Neutrophil (primary cell): Measurements from ENCODE around the gene LTV1.

ENCODE experiments used
- H3K27ac ChIP-seq: fragments of 200-600 bp; sonication (generic); 2 replicates; pipeline ENCODE4 v1.5.1; 2016; ENCODE audit warnings: mild to moderate bottlenecking, moderate library complexity
- H3K27me3 ChIP-seq: fragments of 200-600 bp; sonication (generic); 2 replicates; pipeline ENCODE4 v1.6.0; 2016; ENCODE audit warnings: mild to moderate bottlenecking
- H3K36me3 ChIP-seq: fragments of 200-600 bp; sonication (generic); 2 replicates; pipeline ENCODE4 v1.5.1; 2017
- H3K4me1 ChIP-seq, 2 experiments: fragments of 200-600 bp in 1 of 2; sonication (generic) in 1 of 2; 1 replicate in 1 of 2; 2 replicates in 1 of 2; pipeline versions ENCODE4 v1.5.1 to v1.6.1; 2013 to 2016; ENCODE audit warnings: low read depth in 1 of 2, low read length in 1 of 2, mild to moderate bottlenecking in 1 of 2, moderate library complexity in 1 of 2; ENCODE audit not compliant: control insufficient read depth in 1 of 2, insufficient read depth in 1 of 2
- H3K4me3 ChIP-seq, 2 experiments: fragments of 200-600 bp in 1 of 2; sonication (generic) in 1 of 2; 1 replicate in 1 of 2; 2 replicates in 1 of 2; pipeline ENCODE4 v1.5.1; 2013 to 2016; ENCODE audit warnings: low read depth in 1 of 2, low read length in 1 of 2, mild to moderate bottlenecking in 1 of 2, moderate library complexity in 1 of 2
- H3K9me3 ChIP-seq: fragments of 200-600 bp; sonication (generic); 2 replicates; pipeline ENCODE4 v1.5.1; 2016
- TF ChIP-seq, protein P1 (sequence below): fragments of 200-600 bp; sonication (generic); IDR thresholded peaks from 2 replicates; pipeline ENCODE4 v1.5.1; 2016; ENCODE audit warnings: antibody characterized with exemption

The LTV1 gene

DNA sequence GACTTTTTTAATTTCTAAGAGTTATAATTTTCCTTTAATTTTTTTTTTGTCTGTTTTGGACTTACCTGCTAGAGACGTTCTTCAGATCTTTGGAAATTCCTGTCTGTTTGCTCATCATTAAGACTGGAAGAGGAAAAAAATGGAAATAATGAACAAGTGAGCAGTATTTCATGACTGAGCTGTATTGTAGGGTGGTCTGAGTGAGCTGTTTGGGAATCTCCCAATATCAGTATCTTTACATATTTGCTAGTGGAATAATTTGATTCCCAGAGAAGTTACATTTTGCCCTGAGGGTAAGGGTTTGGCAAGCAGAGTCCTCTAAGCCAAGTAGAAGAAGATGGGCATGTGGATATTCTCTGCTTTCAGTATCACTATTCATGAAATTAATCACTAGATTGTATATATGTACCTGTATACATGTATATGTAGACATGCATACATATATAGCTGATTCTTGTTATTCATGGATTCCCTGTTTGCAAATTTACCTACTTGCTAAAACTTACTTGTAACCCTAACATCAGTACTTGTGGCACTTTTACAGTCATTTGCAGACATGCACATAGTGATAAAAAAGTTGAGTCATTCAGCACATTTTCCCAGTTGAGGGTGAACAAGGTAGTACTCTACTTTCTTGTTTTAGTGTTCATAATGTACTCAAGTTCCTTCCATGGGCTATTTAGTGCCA is 34.6 kb downstream of the LTV1 start:
- no peaks in the 10 kb centered on the region for H3K9me3 ChIP-seq
- no peaks in the 10 kb centered on the region for H3K27me3 ChIP-seq
- TF ChIP-seq, protein P1, sequence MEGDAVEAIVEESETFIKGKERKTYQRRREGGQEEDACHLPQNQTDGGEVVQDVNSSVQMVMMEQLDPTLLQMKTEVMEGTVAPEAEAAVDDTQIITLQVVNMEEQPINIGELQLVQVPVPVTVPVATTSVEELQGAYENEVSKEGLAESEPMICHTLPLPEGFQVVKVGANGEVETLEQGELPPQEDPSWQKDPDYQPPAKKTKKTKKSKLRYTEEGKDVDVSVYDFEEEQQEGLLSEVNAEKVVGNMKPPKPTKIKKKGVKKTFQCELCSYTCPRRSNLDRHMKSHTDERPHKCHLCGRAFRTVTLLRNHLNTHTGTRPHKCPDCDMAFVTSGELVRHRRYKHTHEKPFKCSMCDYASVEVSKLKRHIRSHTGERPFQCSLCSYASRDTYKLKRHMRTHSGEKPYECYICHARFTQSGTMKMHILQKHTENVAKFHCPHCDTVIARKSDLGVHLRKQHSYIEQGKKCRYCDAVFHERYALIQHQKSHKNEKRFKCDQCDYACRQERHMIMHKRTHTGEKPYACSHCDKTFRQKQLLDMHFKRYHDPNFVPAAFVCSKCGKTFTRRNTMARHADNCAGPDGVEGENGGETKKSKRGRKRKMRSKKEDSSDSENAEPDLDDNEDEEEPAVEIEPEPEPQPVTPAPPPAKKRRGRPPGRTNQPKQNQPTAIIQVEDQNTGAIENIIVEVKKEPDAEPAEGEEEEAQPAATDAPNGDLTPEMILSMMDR: no peak
- H3K27ac ChIP-seq: no peak overlapping the region
- H3K4me3 ChIP-seq: no peak overlapping the region
- no peaks in the 10 kb centered on the region for H3K36me3 ChIP-seq
- no peaks in the 10 kb centered on the region for H3K4me1 ChIP-seq

DNA sequence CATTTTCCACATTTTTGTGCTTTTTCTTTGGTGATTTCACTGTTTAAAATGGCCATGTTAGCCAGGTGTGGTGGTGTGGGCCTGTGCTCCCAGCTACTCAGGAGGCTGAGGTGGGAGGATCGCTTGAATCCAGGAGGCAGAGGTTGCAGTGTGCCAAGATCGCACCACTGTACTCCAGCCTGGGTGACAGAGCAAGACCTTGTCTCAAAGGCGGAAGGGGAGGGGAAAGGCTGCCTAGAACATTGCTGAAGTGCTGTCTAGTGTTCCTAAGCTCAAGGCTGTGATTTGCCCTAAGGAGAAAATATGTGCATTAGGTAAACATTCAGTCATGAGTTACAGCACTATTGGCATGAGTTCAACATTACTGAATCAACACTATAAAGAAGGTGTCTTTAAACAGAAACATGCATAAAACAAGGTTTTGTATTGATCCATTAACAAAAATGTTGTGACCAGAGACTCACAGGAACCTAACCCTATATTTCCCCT is 35.2 kb downstream of the LTV1 start:
- Histone ChIP-seq H3K27ac (no peak overlapping the region), H3K27me3 (no peaks in the 10 kb centered on the region), H3K4me1 (no peaks in the 10 kb centered on the region), H3K9me3 (no peaks in the 10 kb centered on the region), H3K4me3 (no peak overlapping the region), H3K36me3 (no peaks in the 10 kb centered on the region)
- TF ChIP-seq, protein P1: no peak

DNA sequence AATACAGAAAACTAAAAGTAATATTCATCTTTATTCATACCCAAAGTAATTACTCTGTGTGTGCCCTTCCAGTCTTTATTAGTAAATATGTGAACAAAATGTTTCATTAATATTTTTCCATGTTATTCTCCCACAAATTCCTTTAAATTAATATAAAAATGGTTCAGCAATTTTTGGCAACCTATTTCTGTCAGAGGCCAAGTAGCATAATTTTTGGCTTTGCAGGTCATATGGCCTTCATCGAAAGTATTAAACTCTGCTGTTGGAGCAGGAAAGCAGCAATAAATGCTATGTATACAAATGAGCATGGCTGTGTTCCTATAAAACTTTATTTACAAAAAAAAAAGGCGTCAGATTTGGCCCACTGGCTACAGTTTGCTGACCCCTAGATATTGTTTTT is 37.3 kb downstream of the LTV1 start:
- H3K27me3 ChIP-seq: no peaks in the 10 kb centered on the region
- H3K9me3 ChIP-seq: no peaks in the 10 kb centered on the region
- TF ChIP-seq, protein P1: no peak
- H3K27ac ChIP-seq: no peak overlapping the region
- H3K4me3 ChIP-seq: no peak overlapping the region
- no peaks in the 10 kb centered on the region for H3K36me3 ChIP-seq
- H3K4me1 ChIP-seq: no peaks in the 10 kb centered on the region

DNA sequence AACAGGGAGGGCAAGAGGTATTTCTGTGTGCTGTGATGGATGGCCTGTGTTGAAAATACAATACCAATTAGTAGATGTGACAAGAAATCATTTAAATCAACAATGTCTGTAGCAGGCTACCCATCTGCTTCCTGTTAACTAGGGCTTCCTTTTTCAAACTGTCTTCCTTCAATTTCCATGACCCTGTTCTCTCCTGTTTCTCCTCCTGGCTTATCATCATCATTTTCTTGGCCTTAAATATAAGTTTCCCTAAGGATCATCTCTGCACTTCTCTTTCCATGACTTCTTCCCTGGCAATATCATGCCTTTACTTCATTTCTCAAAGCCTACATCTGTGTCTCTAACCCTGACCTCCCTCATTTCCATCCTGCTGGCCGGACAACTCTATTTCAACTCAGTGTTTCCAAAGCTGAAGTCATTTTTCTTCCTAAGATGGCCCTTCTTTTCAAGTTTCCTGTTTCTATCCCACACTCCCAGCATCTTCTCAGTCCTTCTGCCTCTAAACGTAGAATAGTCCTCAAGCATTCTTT is 39.3 kb downstream of the LTV1 start:
- TF ChIP-seq, protein P1: no peak
- Histone ChIP-seq H3K9me3 (no peaks in the 10 kb centered on the region), H3K27me3 (no peaks in the 10 kb centered on the region), H3K4me1 (no peaks in the 10 kb centered on the region), H3K27ac (no peak overlapping the region), H3K4me3 (no peak overlapping the region), H3K36me3 (no peaks in the 10 kb centered on the region)

DNA sequence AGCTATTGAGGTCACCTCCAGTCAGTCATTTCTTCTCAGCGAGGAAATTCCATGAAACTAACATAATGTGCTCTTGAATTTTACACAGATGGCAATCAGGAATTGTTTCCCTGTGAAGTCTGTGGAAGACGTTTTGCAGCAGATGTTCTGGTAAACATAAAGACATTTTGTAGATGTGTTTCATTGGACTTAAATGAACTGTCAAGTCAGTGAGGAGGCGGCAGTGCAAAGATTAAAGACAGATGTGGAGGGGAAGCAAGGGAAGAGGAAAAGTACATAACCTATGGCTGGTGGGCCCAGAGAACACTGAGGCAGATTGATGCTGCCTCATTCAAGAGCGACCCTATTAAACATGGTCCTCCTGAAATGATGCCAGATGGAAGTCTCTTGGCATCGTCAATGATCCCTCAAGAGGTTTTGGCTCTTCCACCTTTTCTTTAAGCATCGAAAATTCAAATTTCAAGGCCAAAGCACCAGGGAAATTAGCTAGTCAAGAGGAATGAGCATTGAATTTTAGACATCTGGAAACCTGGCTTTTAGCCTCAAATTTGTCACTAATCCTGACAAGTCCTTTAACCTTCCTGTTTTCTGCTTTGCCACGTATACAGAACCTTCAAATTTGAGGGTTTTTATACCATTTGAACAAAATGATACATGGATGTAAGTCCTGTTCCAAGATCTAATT is 41.2 kb downstream of the LTV1 start:
- H3K27ac ChIP-seq: no peak overlapping the region
- H3K4me1 ChIP-seq: no peaks in the 10 kb centered on the region
- TF ChIP-seq, protein P1: no peak
- no peaks in the 10 kb centered on the region for H3K36me3 ChIP-seq
- H3K9me3 ChIP-seq: no peaks in the 10 kb centered on the region
- H3K27me3 ChIP-seq: no peaks in the 10 kb centered on the region
- no peak overlapping the region for H3K4me3 ChIP-seq
